Colonic mucosa (tissue), 4 donors: ENCODE data around the gene MECP2. TPM values are rescaled to one million over a fixed set of nuclear protein-coding genes. Genes with fewer than 3 reads are reported as not detected.

Experiments
- DNase-seq: peaks from one replicate; pipeline ENCODE4 v3.0.0-alpha.2; 2020
- H3K27ac ChIP-seq: fragments of 200-600 bp; one replicate; pipeline ENCODE4 v1.8.0; 2021
- H3K27me3 ChIP-seq: fragments of 200-600 bp; one replicate; pipeline ENCODE4 v1.8.0; 2021
- H3K36me3 ChIP-seq: fragments of 200-600 bp; one replicate; pipeline ENCODE4 v1.8.0; 2021
- H3K4me1 ChIP-seq: fragments of 200-600 bp; one replicate; pipeline ENCODE4 v1.8.0; 2021; ENCODE audit warnings: mild to moderate bottlenecking
- H3K4me3 ChIP-seq: fragments of 200-600 bp; one replicate; pipeline ENCODE4 v1.8.0; 2021
- H3K9ac ChIP-seq, 2 donors: one replicate each; pipeline ENCODE4 v1.7.0; 2013; ENCODE audit warnings: control low read depth in 2 of 2, low read depth in 2 of 2, low read length in 2 of 2
- H3K9me3 ChIP-seq: fragments of 200-600 bp; one replicate; pipeline ENCODE4 v1.8.0; 2021
- CTCF ChIP-seq: fragments of 200-600 bp; IDR thresholded peaks from one replicate; pipeline ENCODE4 v1.8.0; 2022; ENCODE audit warnings: antibody characterized with exemption, mild to moderate bottlenecking
- intact Hi-C: fragments of 100-400 bp; cut with DNase I; formaldehyde crosslinking; loops from one replicate; pipeline ENCODE4 v1.14.1; 2022
- total RNA-seq, 2 donors: library from RNA; stranded (reverse); fragmentation: NEBNext Ultra II Directional in 1 of 2; extraction: Animal tissue kit (Norgen Biotek cat#: 25700) in 1 of 2; gene quantifications; one replicate each; pipeline ENCODE4 v1.2.1, GENCODE V29; 2021
- donor health status: healthy.
- donor health status: DM: no; HTN: no; CAD: no.
- donor health status: DM: no; HTN: no; CAD: no.

MECP2 gene
- total RNA-seq, 2 donors from 2014 or later: 28.3 to 29.7 TPM

- TF ChIP-seq CTCF: no peak
- no peak for DNase-seq
- H3K4me3 ChIP-seq: no peak overlapping the region
- no peaks in the 10 kb centered on the region for H3K4me1 ChIP-seq
- intact Hi-C loops: no loop called here
- H3K9me3 ChIP-seq: no peaks in the 10 kb centered on the region
- H3K9ac ChIP-seq: no peak overlapping the region
- no peaks in the 10 kb centered on the region for H3K36me3 ChIP-seq
- no peak overlapping the region for H3K27ac ChIP-seq
- no peaks in the 10 kb centered on the region for H3K27me3 ChIP-seq
Measured at GRCh38 chrX:154032653-154033052, 64.9 kb downstream of the MECP2 start.

- H3K27ac ChIP-seq: no peak overlapping the region
- H3K9me3 ChIP-seq: no peaks in the 10 kb centered on the region
- no peak overlapping the region for H3K9ac ChIP-seq
- H3K36me3 ChIP-seq: no peaks in the 10 kb centered on the region
- DNase-seq: no peak
- intact Hi-C loops: no loop called here
- H3K4me3 ChIP-seq: no peak overlapping the region
- H3K27me3 ChIP-seq: no peaks in the 10 kb centered on the region
- no peaks in the 10 kb centered on the region for H3K4me1 ChIP-seq
- no peak for TF ChIP-seq CTCF
Measured at GRCh38 chrX:154032160-154032559, 65.4 kb downstream of the MECP2 start.

- Histone ChIP-seq H3K4me1 (no peaks in the 10 kb centered on the region), H3K27ac (no peak overlapping the region), H3K36me3 (no peaks in the 10 kb centered on the region), H3K9ac (no peak overlapping the region), H3K27me3 (no peaks in the 10 kb centered on the region), H3K9me3 (no peaks in the 10 kb centered on the region), H3K4me3 (no peak overlapping the region)
- intact Hi-C loops: no loop called here
- no peak for DNase-seq
- TF ChIP-seq CTCF: no peak
Measured at GRCh38 chrX:154030715-154031305, 66.7 kb downstream of the MECP2 start.

- no peak for TF ChIP-seq CTCF
- H3K9ac ChIP-seq: no peak overlapping the region
- H3K36me3 ChIP-seq: no peaks in the 10 kb centered on the region
- H3K27ac ChIP-seq: no peak overlapping the region
- H3K9me3 ChIP-seq: no peaks in the 10 kb centered on the region
- intact Hi-C loops: no loop called here
- no peak overlapping the region for H3K4me3 ChIP-seq
- no peaks in the 10 kb centered on the region for H3K27me3 ChIP-seq
- no peaks in the 10 kb centered on the region for H3K4me1 ChIP-seq
- DNase-seq: no peak
Measured at GRCh38 chrX:154030266-154030665, 67.3 kb downstream of the MECP2 start.

GRCh38 chrX:154029439-154029838 is 68.1 kb downstream of the MECP2 start:
- H3K27me3 ChIP-seq: no peaks in the 10 kb centered on the region
- intact Hi-C loops: no loop called here
- H3K27ac ChIP-seq: no peak overlapping the region
- no peak for TF ChIP-seq CTCF
- H3K4me1 ChIP-seq: no peaks in the 10 kb centered on the region
- H3K9me3 ChIP-seq: no peaks in the 10 kb centered on the region
- no peaks in the 10 kb centered on the region for H3K36me3 ChIP-seq
- H3K9ac ChIP-seq: no peak overlapping the region
- DNase-seq: peak; percentile 48
- no peak overlapping the region for H3K4me3 ChIP-seq
